Activated CD8-positive, alpha-beta memory T cell treated with anti-CD3 and anti-CD28 coated beads, Interleukin-2, amount 10 ng/mL, durations not matched to agents 7 days and 5 days (primary cell): Measurements from ENCODE around the gene MAGI3. TPM values are rescaled to one million over a fixed set of nuclear protein-coding genes. Genes with fewer than 3 reads are reported as not detected.

Experiments
- ATAC-seq: fragments of 150-1000 bp; cut with Tn5 transposase; one replicate; pipeline ENCODE4 v1.10.0; 2021; ENCODE audit warnings: moderate library complexity
- CTCF ChIA-PET: fragments of 350-600 bp; sonication (Branson Sonifier 250); formaldehyde crosslinking; loops from one replicate; lab custom pipeline; 2021; ENCODE audit warnings: antibody characterized with exemption; lab: Charles Lee
- DNase-seq: peaks from one replicate; pipeline ENCODE4 v3.0.0-alpha.2; 2020
- H3K27ac Mint-ChIP-seq: one replicate; pipeline ENCODE4 v1.8.0; 2021; ENCODE audit warnings: mild to moderate bottlenecking, mixed read lengths
- H3K27me3 Mint-ChIP-seq: one replicate; pipeline ENCODE4 v1.8.0; 2021; ENCODE audit warnings: mixed read lengths
- H3K36me3 Mint-ChIP-seq: one replicate; pipeline ENCODE4 v1.8.0; 2021; ENCODE audit warnings: mild to moderate bottlenecking, mixed read lengths
- H3K4me1 Mint-ChIP-seq: one replicate; pipeline ENCODE4 v1.8.0; 2021; ENCODE audit warnings: mixed read lengths
- H3K4me3 Mint-ChIP-seq: one replicate; pipeline ENCODE4 v1.8.0; 2021; ENCODE audit warnings: mild to moderate bottlenecking, moderate library complexity, mixed read lengths
- H3K9me3 Mint-ChIP-seq: one replicate; pipeline ENCODE4 v1.8.0; 2022; ENCODE audit warnings: low read depth, mixed read lengths
- total RNA-seq, 2 experiments: library from RNA; stranded (reverse); gene quantifications; one replicate each; pipeline ENCODE4 v1.2.3, GENCODE V29; 2021

The MAGI3 gene
- total RNA-seq, 2 experiments from 2014 or later = 6.5 to 9.8 TPM

GRCh38 chr1:113657126-113657525 lies 266.8 kb downstream of the MAGI3 start:
- DNase-seq = no peak
- CTCF ChIA-PET = no interaction called here
- no peaks in the 10 kb centered on the region for H3K4me1 Mint-ChIP-seq
- no peak overlapping the region for H3K4me3 Mint-ChIP-seq
- H3K36me3 Mint-ChIP-seq = no peaks in the 10 kb centered on the region
- ATAC-seq = no peak
- H3K27ac Mint-ChIP-seq = no peak overlapping the region
- H3K9me3 Mint-ChIP-seq = no peaks in the 10 kb centered on the region
- H3K27me3 Mint-ChIP-seq = no peaks in the 10 kb centered on the region

DNA sequence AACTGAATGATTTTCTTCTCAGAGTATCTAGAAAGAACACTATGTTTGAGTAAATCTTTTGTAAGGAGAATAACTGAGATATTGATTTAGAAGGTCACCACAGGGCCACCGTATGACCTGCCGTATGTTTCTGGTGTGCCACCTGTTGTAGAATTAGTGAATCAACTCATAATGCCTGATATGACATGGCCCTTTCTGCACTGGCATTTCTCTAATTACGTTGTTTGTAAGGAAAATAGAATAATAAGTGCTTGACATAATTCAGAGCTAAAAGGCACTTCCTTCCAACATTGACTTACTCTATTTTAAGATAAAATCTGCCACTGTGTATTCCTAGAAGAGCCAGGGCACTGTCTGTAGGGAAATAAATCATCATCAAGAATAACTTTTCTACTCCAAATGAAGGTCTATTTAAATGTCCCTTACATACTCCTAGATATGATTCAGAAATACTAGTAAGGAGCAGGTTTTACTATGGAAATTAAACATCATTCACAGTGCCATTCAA lies 267.3 kb downstream of the MAGI3 start:
- no peak for ATAC-seq
- DNase-seq = no peak
- no peaks in the 10 kb centered on the region for H3K9me3 Mint-ChIP-seq
- H3K27ac Mint-ChIP-seq = no peak overlapping the region
- H3K4me3 Mint-ChIP-seq = no peak overlapping the region
- no peaks in the 10 kb centered on the region for H3K4me1 Mint-ChIP-seq
- H3K27me3 Mint-ChIP-seq = no peaks in the 10 kb centered on the region
- H3K36me3 Mint-ChIP-seq = no peaks in the 10 kb centered on the region
- CTCF ChIA-PET = no interaction called here

GRCh38 chr1:113659035-113659434 lies 268.7 kb downstream of the MAGI3 start:
- CTCF ChIA-PET = no interaction called here
- no peak overlapping the region for H3K4me3 Mint-ChIP-seq
- H3K27me3 Mint-ChIP-seq = no peaks in the 10 kb centered on the region
- DNase-seq = no peak
- no peaks in the 10 kb centered on the region for H3K36me3 Mint-ChIP-seq
- H3K9me3 Mint-ChIP-seq = no peaks in the 10 kb centered on the region
- no peaks in the 10 kb centered on the region for H3K4me1 Mint-ChIP-seq
- H3K27ac Mint-ChIP-seq = no peak overlapping the region
- no peak for ATAC-seq

DNA sequence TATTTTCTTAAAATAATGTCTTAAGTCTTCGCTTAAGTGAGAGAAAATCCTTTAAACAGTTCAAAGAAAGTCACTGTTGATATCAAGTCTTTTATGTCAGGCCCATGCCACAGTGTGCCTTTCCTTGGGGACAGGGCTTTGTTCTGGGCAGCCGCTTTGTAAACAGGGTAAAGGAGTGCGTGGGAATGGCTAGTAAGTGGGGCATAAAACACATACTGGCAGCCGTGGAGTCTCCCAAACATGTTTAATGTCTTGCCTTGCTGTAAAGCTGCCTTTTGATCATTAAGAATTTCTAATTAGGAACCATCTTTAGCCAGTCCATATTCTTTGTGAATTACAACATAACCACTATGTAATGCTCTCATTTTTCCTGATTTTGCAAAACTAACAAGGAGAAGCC lies 269.2 kb downstream of the MAGI3 start:
- Mint-ChIP-seq H3K36me3 (no peaks in the 10 kb centered on the region), H3K4me1 (no peaks in the 10 kb centered on the region), H3K9me3 (no peaks in the 10 kb centered on the region), H3K27ac (no peak overlapping the region), H3K4me3 (no peak overlapping the region), H3K27me3 (no peaks in the 10 kb centered on the region)
- no peak for DNase-seq
- no peak for ATAC-seq
- CTCF ChIA-PET = no interaction called here

DNA sequence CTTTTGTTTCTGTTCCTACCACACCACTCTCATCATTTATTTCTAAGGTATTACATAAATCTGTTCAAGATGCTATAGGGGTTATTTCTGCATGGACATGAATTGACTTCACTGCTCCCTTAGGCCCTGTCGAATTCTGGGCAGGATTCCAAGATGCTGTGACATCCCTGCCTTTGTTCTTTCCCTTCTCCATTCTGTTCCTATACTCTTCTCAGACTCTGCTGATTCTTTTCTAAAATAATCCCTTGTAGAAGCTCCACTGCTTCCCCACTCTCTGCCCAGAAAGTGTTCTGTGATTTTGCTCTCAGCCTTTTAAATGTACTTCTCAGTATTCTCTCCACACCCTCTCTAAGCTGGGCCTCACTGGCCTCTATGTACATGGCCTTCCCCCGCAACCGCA lies 269.8 kb downstream of the MAGI3 start:
- H3K4me1 Mint-ChIP-seq = no peaks in the 10 kb centered on the region
- ATAC-seq = no peak
- no peak overlapping the region for H3K4me3 Mint-ChIP-seq
- CTCF ChIA-PET = no interaction called here
- H3K27me3 Mint-ChIP-seq = no peaks in the 10 kb centered on the region
- H3K27ac Mint-ChIP-seq = no peak overlapping the region
- H3K9me3 Mint-ChIP-seq = no peaks in the 10 kb centered on the region
- no peak for DNase-seq
- no peaks in the 10 kb centered on the region for H3K36me3 Mint-ChIP-seq

- Mint-ChIP-seq H3K4me3 (no peak overlapping the region), H3K36me3 (no peaks in the 10 kb centered on the region), H3K4me1 (no peaks in the 10 kb centered on the region), H3K27ac (no peak overlapping the region), H3K27me3 (no peaks in the 10 kb centered on the region), H3K9me3 (no peaks in the 10 kb centered on the region)
- CTCF ChIA-PET = no interaction called here
- no peak for ATAC-seq
- DNase-seq = no peak
Measured at GRCh38 chr1:113662101-113662500, 271.8 kb downstream of the MAGI3 start.

DNA sequence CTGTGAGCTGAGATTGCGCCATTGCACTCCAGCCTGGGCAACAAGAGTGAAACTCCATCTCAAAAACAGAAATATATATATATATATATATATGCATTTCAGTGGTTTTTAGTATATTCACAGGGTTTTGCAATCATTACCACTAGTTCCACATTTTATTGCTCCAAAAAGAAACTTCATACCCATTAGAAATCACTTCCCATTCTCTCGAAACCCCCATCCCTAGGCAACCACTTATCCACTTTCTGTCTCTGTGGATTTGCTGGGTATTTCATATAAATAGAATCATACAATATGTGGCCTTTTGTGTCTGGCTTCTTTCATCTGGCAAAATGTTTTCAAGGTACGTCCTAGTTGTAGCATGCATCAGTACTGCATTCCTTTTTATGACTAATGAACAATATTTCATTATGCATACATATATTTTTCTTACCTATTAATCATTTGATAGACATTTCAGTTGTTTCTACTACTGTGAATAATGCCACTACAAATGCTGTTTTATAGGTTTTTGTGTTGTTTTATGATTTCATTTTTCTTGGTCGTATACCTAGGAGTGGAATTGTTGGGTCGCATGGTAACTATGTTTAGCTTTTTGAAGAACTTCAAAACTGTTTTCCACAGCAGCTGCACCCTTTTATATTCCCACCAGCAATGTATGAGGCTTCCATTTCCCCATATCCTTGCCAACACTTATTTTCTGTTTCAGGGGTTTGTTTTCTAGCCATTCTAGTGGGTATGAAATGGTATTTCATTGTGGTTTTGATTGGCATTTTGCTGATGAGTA lies 273.0 kb downstream of the MAGI3 start:
- ATAC-seq = no peak
- CTCF ChIA-PET = no interaction called here
- DNase-seq = no peak
- no peak overlapping the region for H3K27ac Mint-ChIP-seq
- H3K9me3 Mint-ChIP-seq = no peaks in the 10 kb centered on the region
- H3K4me1 Mint-ChIP-seq = no peaks in the 10 kb centered on the region
- no peaks in the 10 kb centered on the region for H3K27me3 Mint-ChIP-seq
- H3K4me3 Mint-ChIP-seq = no peak overlapping the region
- no peaks in the 10 kb centered on the region for H3K36me3 Mint-ChIP-seq

DNA sequence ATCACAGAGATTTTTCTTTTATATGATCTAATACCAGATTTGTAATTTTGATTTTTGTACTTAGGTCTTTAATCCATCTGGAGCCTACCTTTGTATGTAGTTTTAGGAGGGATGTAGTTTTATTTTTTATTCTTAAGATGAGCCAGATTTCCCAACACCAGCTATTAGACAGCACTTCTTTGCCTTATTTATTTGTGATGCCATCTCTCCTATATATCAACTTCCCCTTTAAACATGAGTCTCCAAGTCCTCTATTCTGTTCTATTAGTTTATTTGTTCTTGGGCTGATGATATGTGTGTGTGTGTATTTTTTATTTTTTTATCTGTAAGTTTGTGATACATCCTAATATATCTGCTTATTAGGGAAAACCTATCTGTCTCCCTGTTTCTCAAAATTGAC lies 274.8 kb downstream of the MAGI3 start:
- Mint-ChIP-seq H3K36me3 (no peaks in the 10 kb centered on the region), H3K4me3 (no peak overlapping the region), H3K4me1 (no peaks in the 10 kb centered on the region), H3K27ac (no peak overlapping the region), H3K9me3 (no peaks in the 10 kb centered on the region), H3K27me3 (no peaks in the 10 kb centered on the region)
- no peak for ATAC-seq
- no peak for DNase-seq
- CTCF ChIA-PET = no interaction called here

- H3K27ac Mint-ChIP-seq = no peak overlapping the region
Measured at GRCh38 chr1:113666126-113666525, 275.8 kb downstream of the MAGI3 start.

DNA sequence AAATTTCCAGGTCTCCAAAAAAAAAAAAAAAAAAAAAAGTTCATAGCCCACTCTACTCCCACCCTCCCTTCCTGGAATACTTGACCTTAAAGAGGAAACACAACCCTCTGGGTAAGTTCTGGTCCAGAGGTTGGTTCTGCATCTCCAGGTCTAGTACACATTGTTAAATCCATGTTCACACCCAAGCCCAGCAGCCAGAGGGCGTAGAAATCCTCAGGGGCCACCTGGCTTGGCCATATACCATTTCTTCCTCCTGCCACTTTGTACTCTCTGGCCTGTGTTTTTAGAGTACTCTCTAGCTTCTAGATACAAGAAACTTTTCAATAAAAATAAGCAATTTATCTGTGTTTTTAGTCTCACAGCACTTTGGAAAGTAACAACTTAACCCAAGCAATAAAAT lies 279.7 kb downstream of the MAGI3 start:
- Mint-ChIP-seq H3K4me1 (peaks cover 3% of the 10 kb centered on the region), H3K27ac (no peak overlapping the region), H3K9me3 (no peaks in the 10 kb centered on the region), H3K27me3 (no peaks in the 10 kb centered on the region), H3K4me3 (no peak overlapping the region), H3K36me3 (no peaks in the 10 kb centered on the region)
- CTCF ChIA-PET = interaction anchor here (1.1 to 1.3 kb wide), 3 partner anchors 141 to 597 kb away, joined by 3 to 4 read pairs (median 3); partner anchors contain the start of gene LRIG2
- DNase-seq (no peak), ATAC-seq (no peak)

More at GRCh38 chr1:113666126-113666525, 275.8 kb downstream of the MAGI3 start:
- Mint-ChIP-seq H3K36me3 (no peaks in the 10 kb centered on the region), H3K4me3 (no peak overlapping the region), H3K4me1 (no peaks in the 10 kb centered on the region), H3K27me3 (no peaks in the 10 kb centered on the region), H3K9me3 (no peaks in the 10 kb centered on the region)
- ATAC-seq (no peak), DNase-seq (no peak)
- CTCF ChIA-PET = no interaction called here

- ATAC-seq = no peak
- Mint-ChIP-seq H3K4me1 (peaks cover 8% of the 10 kb centered on the region), H3K9me3 (no peaks in the 10 kb centered on the region), H3K36me3 (no peaks in the 10 kb centered on the region), H3K4me3 (no peak overlapping the region), H3K27me3 (no peaks in the 10 kb centered on the region), H3K27ac (no peak overlapping the region)
- no peak for DNase-seq
- CTCF ChIA-PET = interaction anchor here (1.1 to 1.3 kb wide), 2 partner anchors 141 to 598 kb away, joined by 3 to 4 read pairs; partner anchors contain the start of gene LRIG2
Measured at GRCh38 chr1:113670650-113671049, 280.3 kb downstream of the MAGI3 start.

DNA sequence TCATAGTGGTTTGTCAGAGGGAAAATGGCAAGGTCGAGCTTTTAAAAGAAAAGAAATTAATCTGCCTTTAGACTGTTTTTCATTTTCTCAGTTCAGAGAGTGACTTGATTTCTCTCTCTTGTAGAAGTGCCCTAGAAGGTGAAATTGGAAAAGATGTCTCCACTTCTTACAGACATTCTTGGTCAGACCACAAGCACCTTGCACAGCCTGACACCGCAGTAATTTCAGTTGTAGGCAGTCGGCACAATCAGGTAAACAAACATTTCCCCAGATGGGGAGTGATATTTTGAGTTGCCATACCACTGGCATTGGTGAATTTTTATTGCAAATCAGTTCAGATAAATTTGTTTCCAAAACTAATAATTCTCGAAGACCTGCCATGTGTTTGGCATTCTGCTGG lies 282.2 kb downstream of the MAGI3 start:
- CTCF ChIA-PET = interaction anchor here (1.6 kb wide), 1 partner anchor 533 kb away, joined by 5 read pairs; no protein-coding TSS in a partner anchor
- Mint-ChIP-seq H3K4me1 (peaks cover 8% of the 10 kb centered on the region), H3K36me3 (no peaks in the 10 kb centered on the region), H3K9me3 (no peaks in the 10 kb centered on the region), H3K27me3 (no peaks in the 10 kb centered on the region), H3K4me3 (no peak overlapping the region), H3K27ac (no peak overlapping the region)
- DNase-seq = no peak
- ATAC-seq = no peak

DNA sequence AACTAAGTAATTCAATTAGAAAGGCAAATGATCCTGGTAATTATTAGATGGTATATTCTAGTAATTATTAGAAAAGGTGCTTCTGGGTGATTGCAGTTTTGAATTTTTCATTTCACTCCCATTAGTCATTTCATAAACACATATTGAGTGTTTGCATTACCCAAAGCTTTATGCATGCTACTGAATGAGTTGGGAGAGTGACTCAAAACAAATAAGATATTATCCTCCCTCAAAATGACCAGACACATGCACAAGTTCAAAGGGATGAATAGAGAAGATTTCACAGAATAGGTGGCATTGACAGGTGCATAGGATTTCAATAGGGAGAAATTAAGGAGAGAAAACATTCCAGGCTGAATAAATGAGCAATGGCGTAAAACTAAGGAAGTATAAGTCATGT lies 284.3 kb downstream of the MAGI3 start:
- Mint-ChIP-seq H3K27ac (no peak overlapping the region), H3K27me3 (no peaks in the 10 kb centered on the region), H3K36me3 (no peaks in the 10 kb centered on the region), H3K4me3 (no peak overlapping the region), H3K9me3 (no peaks in the 10 kb centered on the region), H3K4me1 (peaks cover 8% of the 10 kb centered on the region)
- CTCF ChIA-PET = no interaction called here
- DNase-seq (no peak), ATAC-seq (no peak)

GRCh38 chr1:113675302-113675701 lies 285.0 kb downstream of the MAGI3 start:
- no peaks in the 10 kb centered on the region for H3K9me3 Mint-ChIP-seq
- no peak overlapping the region for H3K27ac Mint-ChIP-seq
- peaks cover 8% of the 10 kb centered on the region for H3K4me1 Mint-ChIP-seq
- CTCF ChIA-PET = interaction anchor here (1.9 kb wide), 1 partner anchor 534 kb away, joined by 7 read pairs; no protein-coding TSS in a partner anchor
- H3K36me3 Mint-ChIP-seq = no peaks in the 10 kb centered on the region
- no peak overlapping the region for H3K4me3 Mint-ChIP-seq
- ATAC-seq = no peak
- H3K27me3 Mint-ChIP-seq = no peaks in the 10 kb centered on the region
- no peak for DNase-seq
